Measurements from ENCODE around the gene PDGFA. TPM values are rescaled to one million over a fixed set of nuclear protein-coding genes. Genes with fewer than 3 reads are reported as not detected.
A peak's percentile ranks its signal among the peaks of the same experiment; 100 is the strongest.

Gene PDGFA
- total and polyA plus RNA-seq, 4 donors, result 21.8 to 40.6 (median 25.6) TPM

- DNase-seq (no peak), ATAC-seq (ENCODE audit: insufficient read depth, low FRiP score) (no peak)
- Histone ChIP-seq H3K27me3 (ENCODE audit: control insufficient read depth in 3 of 3, insufficient read depth in 3 of 3, low read length in 2 of 3) (no peaks in the 10 kb centered on the region), H3K4me3 (no peak overlapping the region), H3K9me3 (ENCODE audit: control insufficient read depth in 4 of 4, insufficient read depth in 3 of 4, low read length in 3 of 4) (peaks cover 0 to 4% (median 0%) of the 10 kb centered on the region in 4 donors), H3K9ac (ENCODE audit: insufficient read depth in 1 of 2, low read length in 2 of 2) (no peak overlapping the region), H3K36me3 (ENCODE audit: control insufficient read depth in 4 of 4, insufficient read depth in 4 of 4, low read length in 4 of 4) (no peaks in the 10 kb centered on the region), H3K27ac (ENCODE audit: low read depth in 1 of 2, low read length in 1 of 2) (no peak overlapping the region), H3K4me1 (ENCODE audit: control insufficient read depth in 5 of 5, insufficient read depth in 5 of 5, low read length in 5 of 5) (peaks cover 0 to 33% (median 24%) of the 10 kb centered on the region in 5 donors)
- WGBS, 2 donors, result 96 to 98% methylated on average over 29 to 36 of the region's 36 CpGs
- TF ChIP-seq CTCF (IDR thresholded peaks at IDR 0.05; ENCODE audit: control extremely low read depth, extremely low read depth), result no peak
These were observed 56.3 kb downstream of the PDGFA start for GRCh38 chr7:463362-463781.

GRCh38 chr7:462173-463103 lies 57.2 kb downstream of the PDGFA start:
- no peak overlapping the region for H3K4me3 ChIP-seq

GRCh38 chr7:461453-462172 lies 58.0 kb downstream of the PDGFA start:
- no peak for ATAC-seq (ENCODE audit: insufficient read depth, low FRiP score)

More at GRCh38 chr7:462173-463103, 57.2 kb downstream of the PDGFA start:
- no peak for TF ChIP-seq CTCF (IDR thresholded peaks at IDR 0.05; ENCODE audit: control extremely low read depth, extremely low read depth)
- no peak for ATAC-seq (ENCODE audit: insufficient read depth, low FRiP score)
- no peaks in the 10 kb centered on the region for H3K27me3 ChIP-seq (ENCODE audit: control insufficient read depth in 3 of 3, insufficient read depth in 3 of 3, low read length in 2 of 3)
- H3K4me1 ChIP-seq (ENCODE audit: control insufficient read depth in 5 of 5, insufficient read depth in 5 of 5, low read length in 5 of 5), result peaks cover 0 to 33% (median 24%) of the 10 kb centered on the region in 5 donors
- no peaks in the 10 kb centered on the region for H3K36me3 ChIP-seq (ENCODE audit: control insufficient read depth in 4 of 4, insufficient read depth in 4 of 4, low read length in 4 of 4)
- DNase-seq, result no peak
- H3K27ac ChIP-seq (ENCODE audit: low read depth in 1 of 2, low read length in 1 of 2), result no peak overlapping the region
- peaks cover 0 to 4% (median 0%) of the 10 kb centered on the region in 4 donors for H3K9me3 ChIP-seq (ENCODE audit: control insufficient read depth in 4 of 4, insufficient read depth in 3 of 4, low read length in 3 of 4)
- no peak overlapping the region for H3K9ac ChIP-seq (ENCODE audit: insufficient read depth in 1 of 2, low read length in 2 of 2)
- WGBS, 2 donors, result 92 to 93% methylated on average over 48 to 49 of the region's 49 CpGs

More at GRCh38 chr7:461453-462172, 58.0 kb downstream of the PDGFA start:
- 64 to 71% methylated on average over 29 of the region's 29 CpGs for WGBS, 2 donors
- Histone ChIP-seq H3K27me3 (ENCODE audit: control insufficient read depth in 3 of 3, insufficient read depth in 3 of 3, low read length in 2 of 3) (no peaks in the 10 kb centered on the region), H3K4me1 (ENCODE audit: control insufficient read depth in 5 of 5, insufficient read depth in 5 of 5, low read length in 5 of 5) (peaks cover 0 to 33% (median 24%) of the 10 kb centered on the region in 5 donors), H3K9ac (ENCODE audit: insufficient read depth in 1 of 2, low read length in 2 of 2) (no peak overlapping the region), H3K9me3 (ENCODE audit: control insufficient read depth in 4 of 4, insufficient read depth in 3 of 4, low read length in 3 of 4) (peaks cover 0 to 4% (median 0%) of the 10 kb centered on the region in 4 donors), H3K27ac (ENCODE audit: low read depth in 1 of 2, low read length in 1 of 2) (no peak overlapping the region), H3K4me3 (no peak overlapping the region), H3K36me3 (ENCODE audit: control insufficient read depth in 4 of 4, insufficient read depth in 4 of 4, low read length in 4 of 4) (no peaks in the 10 kb centered on the region)
- no peak for TF ChIP-seq CTCF (IDR thresholded peaks at IDR 0.05; ENCODE audit: control extremely low read depth, extremely low read depth)
- peak; percentile 47 to 75 (median 61) for DNase-seq
